ENCODE results near the gene STARD3.

The STARD3 gene

GRCh38 chr17:39603304-39604016, 33.5 kb upstream of the STARD3 start:
- peak in 1 of 10 donors; percentile 16 for DNase-seq
- intact Hi-C loops (cut with DNase I) = no loop called here

DNA sequence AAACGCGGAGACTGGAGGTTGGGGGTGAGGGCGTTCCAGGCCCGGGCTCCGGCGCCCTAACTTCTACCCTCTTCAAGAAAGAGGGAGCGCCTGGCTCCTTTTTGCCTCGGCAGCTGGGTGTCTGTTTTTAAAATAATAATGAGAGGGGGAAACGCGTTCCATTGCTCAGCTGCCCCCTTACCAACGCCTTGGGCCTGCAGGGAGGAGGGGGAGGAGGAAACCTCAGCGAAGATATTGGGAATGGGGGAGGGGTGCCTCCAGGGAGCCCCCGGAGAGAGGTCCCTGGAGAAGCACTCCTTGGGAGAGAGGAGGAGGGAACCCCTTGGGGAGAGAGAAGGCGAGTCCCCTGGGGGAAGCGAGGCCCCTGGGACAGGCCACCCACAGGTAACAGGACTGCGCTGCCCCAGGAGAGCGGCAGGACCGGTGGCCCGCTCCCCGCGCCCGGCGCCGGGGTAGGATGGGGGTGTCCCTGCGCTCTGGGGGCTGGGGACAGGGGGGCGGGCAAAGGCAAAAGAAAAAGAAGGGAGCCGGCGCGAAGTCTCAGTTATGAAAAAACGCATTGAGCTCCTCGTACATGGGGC, 31.9 kb upstream of the STARD3 start:
- DNase-seq = peak in 1 of 10 donors; percentile 39
- intact Hi-C loops (cut with DNase I) = no loop called here

DNA sequence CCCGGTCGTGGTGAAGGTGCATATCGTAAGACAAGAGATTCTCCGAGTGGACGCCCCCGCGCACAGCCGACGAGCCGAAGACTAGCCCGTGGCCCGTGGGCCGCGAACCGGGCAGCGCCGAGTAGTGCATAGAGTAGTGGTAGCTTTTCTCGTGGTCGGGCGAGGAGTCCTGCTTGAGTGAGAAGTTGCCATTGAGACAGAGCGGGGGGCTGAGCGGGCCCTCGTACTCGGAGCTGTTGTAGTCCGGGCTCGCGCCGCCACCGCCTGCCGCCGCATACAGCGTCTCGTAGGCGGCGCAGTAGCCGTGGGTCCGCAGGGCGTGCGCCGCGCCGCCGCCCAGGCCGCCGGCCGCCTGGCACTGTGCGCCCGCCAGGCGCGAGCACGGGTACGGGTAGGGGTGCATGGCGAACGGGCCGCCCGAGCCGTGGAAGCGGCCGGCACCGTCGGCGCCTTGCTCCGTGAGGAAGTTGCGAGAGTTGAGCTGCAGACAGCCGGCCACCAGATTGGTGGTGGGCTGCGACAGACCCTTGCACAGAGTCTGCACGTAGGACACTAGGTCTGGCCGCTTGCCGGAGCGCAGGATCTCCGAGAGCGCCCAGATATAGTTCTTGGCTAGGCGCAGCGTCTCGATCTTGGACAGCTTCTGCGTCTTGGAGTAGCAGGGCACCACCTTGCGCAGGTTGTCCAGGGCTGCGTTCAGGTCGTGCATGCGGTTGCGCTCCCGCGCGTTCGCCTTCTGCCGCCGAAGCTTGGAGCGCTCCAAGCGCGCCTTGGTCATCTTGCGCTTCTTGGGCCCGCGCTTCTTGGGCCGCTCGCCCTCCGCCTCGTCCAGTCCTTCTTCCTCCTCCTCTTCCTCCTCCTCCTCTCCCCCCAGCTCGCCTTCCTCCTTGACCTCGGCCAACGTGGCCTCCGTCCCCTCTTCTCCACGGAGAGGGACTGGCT, 31.2 kb upstream of the STARD3 start:
- DNase-seq = peak in 1 of 10 donors; percentile 75
- intact Hi-C loops (cut with DNase I) = no loop called here

DNA sequence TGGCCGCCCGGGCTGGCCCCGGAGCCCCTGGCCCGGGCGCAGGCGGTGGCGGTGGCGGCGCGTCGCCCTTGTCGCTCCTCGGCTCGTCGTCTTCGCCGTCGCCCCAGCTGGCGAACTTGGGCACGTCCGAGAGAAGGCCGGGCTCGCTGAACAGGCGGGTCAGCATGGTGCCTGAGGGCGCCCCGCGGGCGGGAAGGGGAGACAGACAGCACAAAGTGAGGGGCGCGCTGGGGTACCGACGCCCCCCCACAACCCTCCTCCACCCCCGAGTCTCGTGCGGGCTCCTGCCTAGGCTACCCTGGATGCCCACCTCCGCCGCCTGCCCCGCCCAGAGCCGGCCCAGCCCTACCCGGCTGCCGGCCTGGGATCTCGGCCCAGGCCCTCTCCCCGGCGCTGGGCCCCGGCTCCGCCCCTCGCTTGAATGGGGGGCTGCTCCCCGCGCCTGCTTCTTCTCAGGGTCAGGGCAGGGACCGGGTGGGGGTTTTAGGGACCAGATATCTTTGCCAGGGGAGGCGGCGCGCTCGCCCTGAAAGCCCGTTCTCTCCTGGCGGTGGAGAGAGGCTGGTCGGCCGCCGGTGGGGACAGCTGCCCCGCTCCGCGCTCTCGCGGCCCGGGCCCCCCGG, 30.4 kb upstream of the STARD3 start:
- DNase-seq = peak in 1 of 10 donors; percentile 79
- intact Hi-C loops (cut with DNase I) = no loop called here

DNA sequence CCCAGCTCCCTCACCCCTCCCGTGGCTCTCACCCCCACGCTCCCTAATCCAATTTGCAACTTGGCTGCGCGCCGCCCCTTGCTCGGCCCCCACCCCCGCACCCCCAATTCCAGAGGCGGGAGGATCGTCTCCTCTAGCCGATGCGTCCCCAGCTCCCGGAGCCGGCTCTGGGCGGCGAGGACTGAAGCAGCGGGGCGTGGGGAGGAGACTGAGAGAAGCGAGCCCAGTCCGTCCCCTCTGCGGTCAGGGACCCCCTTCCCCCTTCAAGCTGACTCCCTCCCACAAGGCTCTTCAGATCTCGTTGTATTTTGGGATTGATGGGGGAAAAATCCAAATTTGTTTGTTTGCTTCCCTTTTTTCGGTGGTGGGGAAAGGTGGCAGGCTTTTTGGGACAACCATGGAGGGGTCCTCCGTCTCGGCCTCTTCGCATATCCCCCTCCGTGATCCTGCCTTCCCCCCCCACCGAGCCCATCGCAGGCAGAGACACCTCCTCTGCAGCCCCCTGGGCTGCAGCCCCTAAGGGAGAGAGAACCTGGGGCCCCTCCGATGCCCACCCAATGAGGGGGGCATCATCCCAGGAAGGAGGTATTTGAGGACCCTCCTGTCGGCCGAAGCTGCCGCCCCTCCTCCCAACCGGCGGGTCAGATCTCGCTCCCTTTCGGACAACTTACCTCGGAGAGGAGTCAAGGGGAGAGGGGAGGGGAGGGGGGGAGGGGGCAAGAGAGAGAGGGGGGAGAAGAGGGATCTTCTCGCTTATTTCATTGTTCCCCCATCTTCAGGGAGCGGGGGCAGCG, 29.7 kb upstream of the STARD3 start:
- peak in 3 of 10 donors; percentile 47 to 89 (median 86) for DNase-seq
- intact Hi-C loops (cut with DNase I) = no loop called here

GRCh38 chr17:39607851-39608130, 29.2 kb upstream of the STARD3 start, which contains the start of gene NEUROD2:
TSS of gene NEUROD2 (minus strand) at chr17:39607920. CDS start at chr17:39606599, 1,321 bp downstream.
- intact Hi-C loops (cut with DNase I) = no loop called here

GRCh38 chr17:39608142-39608981, 28.6 kb upstream of the STARD3 start:
- DNase-seq = no peak
- intact Hi-C loops (cut with DNase I) = no loop called here

More at GRCh38 chr17:39607851-39608130, 29.2 kb upstream of the STARD3 start, which contains the start of gene NEUROD2:
- peak in 4 of 10 donors; percentile 41 to 92 (median 72) for DNase-seq

DNA sequence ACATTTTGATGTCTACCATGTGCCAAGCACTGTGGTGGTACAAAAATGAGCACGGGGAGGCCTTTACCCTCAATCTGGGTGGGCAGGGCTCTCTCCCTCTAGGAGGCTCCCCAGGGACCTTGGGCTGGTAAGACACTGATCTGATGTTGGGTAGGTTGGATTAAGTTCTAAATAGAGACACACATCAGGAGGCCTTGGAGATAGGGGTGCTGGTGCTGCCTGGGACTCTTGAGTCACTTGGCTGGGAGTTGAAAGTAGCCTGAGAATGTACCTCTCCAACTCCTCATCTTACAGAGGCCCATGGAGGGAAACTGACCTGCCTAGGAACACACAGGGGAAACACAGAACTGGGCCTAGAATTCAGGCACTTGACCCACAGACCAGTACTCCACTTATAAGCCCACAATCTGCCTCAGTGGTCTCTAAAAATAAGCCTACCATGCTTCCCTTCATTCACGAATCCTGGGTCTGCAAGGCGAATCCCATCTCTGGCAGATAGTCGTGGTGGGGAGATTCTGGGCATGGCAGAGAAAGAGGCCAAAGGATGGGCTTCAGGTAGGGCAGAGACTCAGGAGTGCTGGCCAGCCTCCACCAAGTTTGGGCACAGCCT, 27.4 kb upstream of the STARD3 start:
- intact Hi-C loops (cut with DNase I) = no loop called here
- DNase-seq = no peak

DNA sequence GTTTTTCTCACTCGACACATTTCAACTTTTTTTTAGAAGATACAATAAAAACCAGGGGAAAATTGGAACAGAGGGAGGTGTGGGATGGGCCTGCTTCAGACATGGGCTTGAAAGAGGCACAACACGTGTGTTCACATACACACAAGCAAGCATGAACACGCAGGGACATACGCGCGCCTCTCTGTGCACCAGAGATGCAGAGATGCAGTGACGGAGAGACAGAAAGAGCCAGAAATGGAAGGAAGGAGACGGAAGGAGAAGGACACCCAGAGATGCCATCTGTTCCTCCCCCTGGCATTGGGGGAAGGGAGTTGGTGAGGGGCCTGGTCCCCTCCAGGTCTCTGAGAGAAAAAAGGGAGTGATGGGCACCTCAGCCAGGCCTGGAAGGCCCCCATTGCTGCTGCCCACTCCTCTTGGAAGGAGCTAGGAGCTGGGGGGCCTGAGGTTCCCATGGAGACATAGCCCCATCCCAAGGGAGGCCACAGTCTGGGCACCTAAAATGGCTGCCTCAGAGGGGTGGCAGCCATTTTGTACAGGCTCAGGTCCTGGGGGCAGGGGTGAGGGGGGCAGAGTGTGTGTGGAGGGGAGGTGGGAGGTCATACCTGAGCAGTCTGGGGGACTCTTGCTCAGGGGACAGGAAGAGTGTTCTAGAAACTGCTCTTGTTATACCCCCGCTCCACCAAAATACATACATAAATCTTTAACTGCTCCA, 25.4 kb upstream of the STARD3 start:
- DNase-seq = no peak
- intact Hi-C loops (cut with DNase I) = no loop called here

- DNase-seq = peak in 1 of 10 donors; percentile 87
- intact Hi-C loops (cut with DNase I) = no loop called here
Measured at GRCh38 chr17:39612291-39612894, 24.6 kb upstream of the STARD3 start.

GRCh38 chr17:39612935-39613464, 23.9 kb upstream of the STARD3 start:
- intact Hi-C loops (cut with DNase I) = no loop called here
- DNase-seq = peak in 1 of 10 donors; percentile 46

DNA sequence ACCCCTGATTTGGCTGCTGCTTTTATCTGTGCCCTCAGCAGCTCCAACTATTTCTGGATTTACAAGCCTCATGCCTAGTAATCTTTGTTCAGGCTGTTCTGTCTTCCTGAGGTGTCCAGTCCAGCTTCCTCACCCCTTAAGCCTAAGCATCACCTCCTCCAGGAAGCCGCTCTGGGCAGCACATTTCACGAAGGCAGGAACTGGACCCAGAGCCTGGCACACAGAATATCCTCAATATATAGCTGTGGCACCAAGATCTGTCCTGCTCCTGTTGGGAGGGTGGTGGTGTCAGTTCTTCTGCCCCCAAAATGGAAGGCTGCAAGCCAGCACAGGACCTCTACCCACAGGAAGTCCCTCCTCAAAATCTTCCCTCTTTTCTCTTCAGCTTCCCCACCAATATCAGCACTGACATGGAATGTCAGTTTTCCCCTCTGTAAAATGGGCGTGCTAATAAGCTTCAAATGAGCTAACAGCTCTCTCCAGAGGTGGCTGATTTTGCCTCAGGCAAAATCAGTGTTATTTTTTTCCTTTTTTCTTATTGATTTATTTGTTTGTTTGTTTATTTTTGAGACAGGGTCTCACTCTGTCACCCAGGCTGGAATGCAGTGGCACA, 22.3 kb upstream of the STARD3 start:
- no peak for DNase-seq
- intact Hi-C loops (cut with DNase I) = no loop called here

DNA sequence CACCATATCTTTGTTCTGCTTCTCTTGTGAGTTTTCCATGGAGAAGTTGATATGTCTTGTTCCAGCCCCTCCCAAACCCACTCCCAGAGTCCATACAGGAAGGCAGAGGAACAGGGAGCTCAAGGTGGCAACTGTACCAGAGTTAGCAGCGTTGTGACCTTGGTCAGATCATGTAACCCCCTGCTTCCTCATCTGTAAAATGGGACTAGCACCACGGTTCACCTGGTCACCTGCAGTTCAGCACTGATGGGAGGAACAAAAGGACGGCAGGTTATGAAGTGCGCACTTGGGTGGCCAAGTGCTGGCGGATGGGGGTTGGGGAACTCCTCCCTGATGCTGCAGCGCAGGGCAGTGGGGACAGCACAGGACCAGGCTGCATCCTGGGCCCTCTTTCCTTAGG, 21.5 kb upstream of the STARD3 start:
- intact Hi-C loops (cut with DNase I) = no loop called here
- no peak for DNase-seq

- DNase-seq = no peak
- intact Hi-C loops (cut with DNase I) = no loop called here
Measured at GRCh38 chr17:39617100-39617445, 19.9 kb upstream of the STARD3 start.

- intact Hi-C loops (cut with DNase I) = no loop called here
- peak in 8 of 10 donors; percentile 60 to 94 (median 71) for DNase-seq
Measured at GRCh38 chr17:39617446-39618245, 19.3 kb upstream of the STARD3 start.

- DNase-seq = peak in 1 of 10 donors; percentile 85
- intact Hi-C loops (cut with DNase I) = no loop called here
Measured at GRCh38 chr17:39618246-39618913, 18.6 kb upstream of the STARD3 start.

Data from posterior cingulate gyrus (tissue), 11 donors.